Stimulated activated memory B cell treated with anti-CD40 and anti-IgM and Interleukin-4, amounts not matched to agents 10 μg/mL and 1 μg/mL and 100 μg/mL, for 72 hours (primary cell): ENCODE results near the gene SPECC1.
"Not testable (repeated sequence)": the region's sequence is repeated elsewhere in the genome, so short reads cannot be mapped to it uniquely, and the experiment has no call there.

Source experiments
- ATAC-seq: fragments of 150-1000 bp; cut with Tn5 transposase; 2 replicates; pipeline ENCODE4 v1.10.0; 2021
- H3K27ac Mint-ChIP-seq: one replicate; pipeline ENCODE4 v1.8.0; 2022; ENCODE audit warnings: mild to moderate bottlenecking, mixed read lengths
- H3K27me3 Mint-ChIP-seq: one replicate; pipeline ENCODE4 v1.8.0; 2022; ENCODE audit warnings: mixed read lengths
- H3K36me3 Mint-ChIP-seq: one replicate; pipeline ENCODE4 v1.8.0; 2022; ENCODE audit warnings: mixed read lengths
- H3K4me1 Mint-ChIP-seq: one replicate; pipeline ENCODE4 v1.8.0; 2022; ENCODE audit warnings: mixed read lengths
- H3K4me3 Mint-ChIP-seq: one replicate; pipeline ENCODE4 v1.8.0; 2022; ENCODE audit warnings: mild to moderate bottlenecking, moderate library complexity, mixed read lengths
- H3K9me3 Mint-ChIP-seq: one replicate; pipeline ENCODE4 v1.8.0; 2022; ENCODE audit warnings: mixed read lengths

Gene SPECC1

DNA sequence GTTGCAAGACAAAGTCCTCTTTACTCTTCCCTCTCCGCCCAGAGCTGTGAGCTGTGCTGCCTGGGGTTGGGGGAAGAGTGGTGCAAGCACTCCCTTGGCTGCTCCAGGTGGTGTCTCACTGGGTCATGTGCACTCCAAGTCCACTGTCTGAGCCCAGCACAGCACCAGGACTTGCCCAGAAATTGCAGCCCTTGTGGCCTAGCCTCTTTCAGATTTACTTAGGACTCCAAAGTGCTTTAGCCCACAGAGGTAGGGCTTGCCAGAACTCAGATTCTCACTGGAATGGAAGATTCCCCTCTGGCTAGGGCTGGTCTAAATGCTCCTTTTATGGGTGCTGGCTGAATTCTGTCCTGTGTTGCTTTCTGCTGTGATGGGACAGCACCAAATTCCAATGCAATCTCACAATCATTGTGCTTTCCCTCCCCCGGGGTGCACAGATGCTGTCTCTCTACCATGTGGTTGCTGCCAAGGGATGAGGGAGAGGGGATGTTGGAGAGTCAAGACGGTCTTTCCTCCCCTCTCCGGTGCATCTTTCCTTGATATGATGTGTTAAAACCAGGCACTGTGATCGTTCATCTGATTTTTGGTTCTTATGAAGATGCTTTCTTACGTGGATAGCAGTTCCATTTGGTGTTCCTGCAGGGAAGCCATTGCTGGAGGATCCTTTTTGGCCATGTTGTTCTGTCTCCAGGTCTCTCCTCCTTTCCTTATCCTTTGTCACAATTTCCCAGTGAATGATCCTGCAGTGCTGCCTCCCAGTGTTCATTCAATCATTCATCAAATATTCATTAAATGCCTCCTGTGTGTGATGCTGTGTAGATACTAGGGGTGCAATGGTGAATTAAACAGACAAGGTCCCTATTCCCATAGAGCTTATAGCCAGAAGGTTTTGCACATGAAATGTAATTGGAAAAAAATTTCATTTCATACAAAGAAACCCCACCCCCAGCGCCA is 216.3 kb downstream of the SPECC1 start:
- H3K4me3 Mint-ChIP-seq: no peak overlapping the region
- no peaks in the 10 kb centered on the region for H3K4me1 Mint-ChIP-seq
- no peak overlapping the region for H3K27ac Mint-ChIP-seq
- H3K9me3 Mint-ChIP-seq: no peaks in the 10 kb centered on the region
- no peaks in the 10 kb centered on the region for H3K27me3 Mint-ChIP-seq
- no peak for ATAC-seq
- no peaks in the 10 kb centered on the region for H3K36me3 Mint-ChIP-seq

DNA sequence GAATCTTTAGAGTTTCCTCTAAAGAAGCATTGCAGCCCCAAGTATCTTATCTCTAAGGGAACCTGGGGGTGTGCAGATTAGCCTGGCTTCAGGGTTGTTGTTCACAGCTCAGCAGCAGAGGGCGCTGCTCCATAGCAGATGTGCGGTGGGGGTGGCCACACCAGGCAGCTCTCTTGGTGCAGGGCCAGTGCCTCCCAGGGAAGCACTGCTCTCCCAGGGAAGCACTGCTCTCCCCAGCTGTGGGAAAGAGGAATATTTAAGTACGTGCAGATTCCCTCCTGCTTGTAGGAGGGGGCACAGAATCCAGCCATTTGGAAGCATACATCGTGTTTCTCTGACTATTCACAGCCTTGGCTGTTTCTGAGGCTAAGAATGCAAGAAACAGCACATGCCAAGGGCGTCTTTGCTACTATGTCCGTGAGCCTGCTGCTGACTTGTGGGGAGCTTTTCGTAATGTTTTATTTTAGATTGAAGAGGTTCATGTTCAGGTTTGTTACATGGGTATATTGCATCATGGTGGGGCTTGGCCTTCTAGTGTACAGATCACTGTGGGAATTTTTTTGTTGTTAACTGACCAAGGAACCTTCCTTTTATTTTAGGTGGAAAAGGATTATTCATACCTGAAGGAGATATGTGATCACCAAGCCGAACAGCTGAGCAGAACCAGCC is 217.8 kb downstream of the SPECC1 start:
- Mint-ChIP-seq H3K27ac (no peak overlapping the region), H3K9me3 (no peaks in the 10 kb centered on the region), H3K4me3 (no peak overlapping the region), H3K4me1 (no peaks in the 10 kb centered on the region), H3K36me3 (no peaks in the 10 kb centered on the region), H3K27me3 (no peaks in the 10 kb centered on the region)
- peak; percentile 78 for ATAC-seq

GRCh38 chr17:20227720-20228370 is 218.7 kb downstream of the SPECC1 start:
- H3K4me3 Mint-ChIP-seq, H3K27me3 Mint-ChIP-seq, H3K4me1 Mint-ChIP-seq, ATAC-seq, H3K36me3 Mint-ChIP-seq, H3K27ac Mint-ChIP-seq, H3K9me3 Mint-ChIP-seq: not testable (repeated sequence)

- no peak overlapping the region for H3K4me3 Mint-ChIP-seq
- H3K9me3 Mint-ChIP-seq: no peaks in the 10 kb centered on the region
- H3K27me3 Mint-ChIP-seq: no peaks in the 10 kb centered on the region
- H3K27ac Mint-ChIP-seq: no peak overlapping the region
- no peak for ATAC-seq
- H3K4me1 Mint-ChIP-seq: no peaks in the 10 kb centered on the region
- H3K36me3 Mint-ChIP-seq: no peaks in the 10 kb centered on the region
Measured at GRCh38 chr17:20228410-20228809, 219.3 kb downstream of the SPECC1 start.

GRCh38 chr17:20228860-20229259 is 219.7 kb downstream of the SPECC1 start:
- Mint-ChIP-seq H3K9me3 (no peaks in the 10 kb centered on the region), H3K27ac (no peak overlapping the region), H3K4me3 (no peak overlapping the region), H3K36me3 (no peaks in the 10 kb centered on the region), H3K4me1 (no peaks in the 10 kb centered on the region), H3K27me3 (no peaks in the 10 kb centered on the region)
- ATAC-seq: no peak

DNA sequence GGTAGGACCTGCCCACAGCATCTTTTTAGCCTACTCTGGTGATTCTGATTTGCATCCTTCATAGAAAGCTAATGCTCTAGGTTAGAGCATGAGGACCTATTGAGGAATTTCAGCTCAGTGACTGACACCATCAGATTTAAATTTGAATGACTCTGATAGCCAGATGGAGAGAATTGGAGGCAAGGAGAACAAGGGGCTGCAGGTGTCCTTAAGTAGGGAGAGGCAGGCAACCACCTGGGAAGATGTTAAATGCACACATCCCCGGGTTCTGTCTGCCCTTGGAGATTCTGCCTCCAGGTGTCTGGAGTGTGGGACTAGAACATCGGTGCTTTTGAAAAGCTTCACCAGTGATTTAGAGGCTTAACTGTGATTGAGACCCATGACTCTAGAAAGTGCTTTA is 221.8 kb downstream of the SPECC1 start:
- H3K4me1 Mint-ChIP-seq: no peaks in the 10 kb centered on the region
- no peak overlapping the region for H3K27ac Mint-ChIP-seq
- no peaks in the 10 kb centered on the region for H3K36me3 Mint-ChIP-seq
- H3K27me3 Mint-ChIP-seq: no peaks in the 10 kb centered on the region
- no peak overlapping the region for H3K4me3 Mint-ChIP-seq
- no peaks in the 10 kb centered on the region for H3K9me3 Mint-ChIP-seq
- ATAC-seq: no peak

- no peaks in the 10 kb centered on the region for H3K36me3 Mint-ChIP-seq
- no peak overlapping the region for H3K27ac Mint-ChIP-seq
- no peak overlapping the region for H3K4me3 Mint-ChIP-seq
- no peak for ATAC-seq
- H3K4me1 Mint-ChIP-seq: no peaks in the 10 kb centered on the region
- no peaks in the 10 kb centered on the region for H3K9me3 Mint-ChIP-seq
- no peaks in the 10 kb centered on the region for H3K27me3 Mint-ChIP-seq
Measured at GRCh38 chr17:20232611-20233010, 223.5 kb downstream of the SPECC1 start.

- Mint-ChIP-seq H3K9me3 (no peaks in the 10 kb centered on the region), H3K36me3 (no peaks in the 10 kb centered on the region), H3K27me3 (no peaks in the 10 kb centered on the region), H3K4me3 (no peak overlapping the region), H3K27ac (no peak overlapping the region), H3K4me1 (no peaks in the 10 kb centered on the region)
- no peak for ATAC-seq
Measured at GRCh38 chr17:20234276-20234675, 225.1 kb downstream of the SPECC1 start.

GRCh38 chr17:20235747-20236146 is 226.6 kb downstream of the SPECC1 start:
- H3K27me3 Mint-ChIP-seq: no peaks in the 10 kb centered on the region
- no peaks in the 10 kb centered on the region for H3K9me3 Mint-ChIP-seq
- H3K27ac Mint-ChIP-seq: no peak overlapping the region
- H3K36me3 Mint-ChIP-seq: no peaks in the 10 kb centered on the region
- H3K4me3 Mint-ChIP-seq: no peak overlapping the region
- H3K4me1 Mint-ChIP-seq: no peaks in the 10 kb centered on the region
- no peak for ATAC-seq

DNA sequence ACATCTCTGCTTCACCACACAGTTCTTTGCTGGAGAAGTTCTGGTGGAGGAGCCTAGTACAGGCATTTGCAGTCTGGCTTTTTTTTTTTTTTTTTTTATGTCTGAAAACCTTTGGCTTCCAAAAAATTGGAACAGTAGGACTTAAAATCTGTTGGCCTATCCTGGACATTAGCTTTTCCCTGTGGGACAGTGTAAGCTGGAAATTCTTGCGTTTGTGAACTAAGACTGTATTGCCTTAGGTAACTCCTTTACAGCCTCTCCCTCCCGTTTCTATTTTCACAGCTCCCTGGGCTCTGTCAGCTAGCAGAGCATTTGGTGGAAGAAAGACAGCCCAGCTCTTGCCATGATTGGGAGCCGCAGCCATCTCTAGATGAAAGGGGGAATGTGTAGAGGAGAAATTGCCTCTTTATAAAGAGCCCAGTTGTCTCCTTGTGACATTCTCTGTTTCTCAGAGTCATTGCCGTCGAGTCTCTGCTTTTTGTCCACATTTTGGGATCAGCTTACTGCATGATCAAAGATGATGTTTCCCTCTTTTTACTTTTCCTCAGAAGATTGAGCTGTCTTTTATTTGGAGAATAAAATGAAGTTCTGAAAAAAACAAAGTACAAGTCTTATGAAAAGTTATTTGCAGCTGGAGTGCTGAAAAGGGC is 227.5 kb downstream of the SPECC1 start:
- no peaks in the 10 kb centered on the region for H3K4me1 Mint-ChIP-seq
- no peaks in the 10 kb centered on the region for H3K27me3 Mint-ChIP-seq
- no peak overlapping the region for H3K27ac Mint-ChIP-seq
- no peak for ATAC-seq
- H3K36me3 Mint-ChIP-seq: no peaks in the 10 kb centered on the region
- no peak overlapping the region for H3K4me3 Mint-ChIP-seq
- no peaks in the 10 kb centered on the region for H3K9me3 Mint-ChIP-seq

DNA sequence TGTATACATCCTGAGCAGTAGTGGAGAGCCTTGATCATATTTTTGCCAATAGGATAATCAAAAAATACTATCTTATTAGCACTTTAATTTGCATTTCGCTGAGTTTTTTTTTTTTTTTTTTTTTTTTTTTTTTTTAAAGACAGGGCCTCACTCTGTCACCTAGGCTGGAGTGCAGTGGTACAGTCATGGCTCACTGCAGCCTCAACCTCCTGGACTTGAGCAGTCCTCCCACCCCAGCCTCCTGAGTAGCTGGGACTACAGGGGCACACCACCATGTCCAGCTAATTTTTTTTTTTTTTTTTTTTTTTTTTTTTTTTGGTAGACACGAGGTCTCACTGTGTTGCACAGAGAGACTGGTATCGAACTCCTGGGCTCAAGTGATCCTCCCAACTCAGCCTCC is 230.6 kb downstream of the SPECC1 start:
- not testable (repeated sequence) for H3K36me3 Mint-ChIP-seq, H3K4me1 Mint-ChIP-seq, H3K4me3 Mint-ChIP-seq, ATAC-seq, H3K9me3 Mint-ChIP-seq, H3K27me3 Mint-ChIP-seq, H3K27ac Mint-ChIP-seq

- Mint-ChIP-seq H3K27ac (no peak overlapping the region), H3K27me3 (no peaks in the 10 kb centered on the region), H3K36me3 (peaks cover 9% of the 10 kb centered on the region), H3K4me1 (no peaks in the 10 kb centered on the region), H3K4me3 (no peak overlapping the region), H3K9me3 (no peaks in the 10 kb centered on the region)
- no peak for ATAC-seq
Measured at GRCh38 chr17:20241855-20242254, 232.7 kb downstream of the SPECC1 start.

GRCh38 chr17:20242271-20242670 is 233.1 kb downstream of the SPECC1 start:
- Mint-ChIP-seq H3K4me3 (no peak overlapping the region), H3K9me3 (no peaks in the 10 kb centered on the region), H3K4me1 (no peaks in the 10 kb centered on the region), H3K27me3 (no peaks in the 10 kb centered on the region), H3K36me3 (peaks cover 13% of the 10 kb centered on the region), H3K27ac (no peak overlapping the region)
- no peak for ATAC-seq

- no peak overlapping the region for H3K27ac Mint-ChIP-seq
- ATAC-seq: no peak
- H3K27me3 Mint-ChIP-seq: no peaks in the 10 kb centered on the region
- no peaks in the 10 kb centered on the region for H3K9me3 Mint-ChIP-seq
- no peaks in the 10 kb centered on the region for H3K4me1 Mint-ChIP-seq
- peaks cover 25% of the 10 kb centered on the region for H3K36me3 Mint-ChIP-seq
- no peak overlapping the region for H3K4me3 Mint-ChIP-seq
Measured at GRCh38 chr17:20243524-20243923, 234.4 kb downstream of the SPECC1 start.

DNA sequence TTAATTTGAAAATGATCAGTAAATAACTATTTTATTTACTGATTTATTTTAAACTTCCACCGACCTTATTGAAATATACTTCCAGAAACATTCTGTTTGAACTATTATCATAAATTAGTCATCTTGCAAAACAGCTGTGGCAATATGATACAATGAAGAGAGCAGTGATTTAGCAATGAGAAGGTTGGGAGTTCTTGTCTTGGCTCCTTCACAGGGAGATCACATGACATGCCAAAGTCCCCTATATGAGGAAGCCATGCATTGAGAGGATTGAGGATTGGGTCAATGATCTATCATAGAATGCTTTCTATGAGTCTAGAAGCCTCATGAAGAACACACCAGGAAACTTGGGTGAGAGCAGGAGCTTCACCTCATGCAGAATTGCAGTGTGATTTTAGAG is 235.5 kb downstream of the SPECC1 start:
- ATAC-seq: no peak
- H3K27ac Mint-ChIP-seq: no peak overlapping the region
- H3K9me3 Mint-ChIP-seq: peaks cover 3% of the 10 kb centered on the region
- no peaks in the 10 kb centered on the region for H3K4me1 Mint-ChIP-seq
- H3K27me3 Mint-ChIP-seq: no peaks in the 10 kb centered on the region
- H3K36me3 Mint-ChIP-seq: peaks cover 29% of the 10 kb centered on the region
- H3K4me3 Mint-ChIP-seq: no peak overlapping the region
